IMR-90 (cell line): Measurements from ENCODE around the gene NBPF4. TPM values are rescaled to one million over a fixed set of nuclear protein-coding genes. Genes with fewer than 3 reads are reported as not detected.

Source experiments
- ATAC-seq: fragments of 200-7000 bp; cut with Tn5 transposase; 2 replicates; pipeline ENCODE4 v1.9.1; 2020; ENCODE audit warnings: low read depth, mild to moderate bottlenecking, moderate library complexity
- BruUV-seq: library from RNA; stranded (reverse); fragments of 400-500 nt; replicated peaks from 2 replicates; lab custom pipeline; 2021; lab: Mats Ljungman, UMichigan
- CTCF ChIA-PET: fragments of 300-600 bp; formaldehyde crosslinking; extraction: SDS; loops from one replicate; lab custom pipeline; 2021; ENCODE audit warnings: antibody characterized with exemption; lab: Yijun Ruan, JAX
- POLR2A ChIA-PET: fragments of 300-600 bp; sonication (Branson Sonifier 250); formaldehyde crosslinking; loops from one replicate; lab custom pipeline; 2022; ENCODE audit warnings: antibody characterized with exemption; ENCODE audit not compliant: unreplicated experiment; lab: Charles Lee
- DNase-seq: peaks from one replicate; pipeline ENCODE4 v3.0.0; 2013
- H2AFZ ChIP-seq: replicated peaks from 2 replicates; pipeline ENCODE3; 2013; ENCODE audit warnings: low read length, mild to moderate bottlenecking; ENCODE audit not compliant: poor library complexity
- H2AK5ac ChIP-seq: 2 replicates; pipeline ENCODE4 v1.6.1; 2013; ENCODE audit warnings: low read depth, low read length, inconsistent platforms
- H2AK9ac ChIP-seq: replicated peaks from 2 replicates; pipeline ENCODE3; 2013; ENCODE audit warnings: mild to moderate bottlenecking, low read depth, low read length, moderate library complexity; ENCODE audit not compliant: poor library complexity
- H2BK120ac ChIP-seq: 2 replicates; pipeline ENCODE4 v1.6.1; 2013; ENCODE audit warnings: low read depth, low read length, inconsistent platforms
- H2BK15ac ChIP-seq: 3 replicates; pipeline ENCODE4 v1.6.1; 2013; ENCODE audit warnings: low read depth, low read length, inconsistent platforms
- H2BK20ac ChIP-seq: 2 replicates; pipeline ENCODE4 v1.6.1; 2013; ENCODE audit warnings: low read depth, mild to moderate bottlenecking, inconsistent platforms, low read length, moderate library complexity
- H2BK5ac ChIP-seq: 2 replicates; pipeline ENCODE4 v1.6.1; 2013; ENCODE audit warnings: mild to moderate bottlenecking, low read depth, low read length, inconsistent platforms; ENCODE audit not compliant: poor library complexity, severe bottlenecking
- H3K14ac ChIP-seq: replicated peaks from 2 replicates; pipeline ENCODE4 v1.6.1; 2013; ENCODE audit warnings: low read depth, low read length, inconsistent platforms
- H3K18ac ChIP-seq: 2 replicates; pipeline ENCODE4 v1.6.1; 2013; ENCODE audit warnings: low read depth, low read length, control low read depth
- H3K23ac ChIP-seq: 2 replicates; pipeline ENCODE4 v1.6.1; 2013; ENCODE audit warnings: low read depth, low read length, inconsistent platforms
- H3K27ac ChIP-seq: 2 replicates; pipeline ENCODE4 v1.5.1; 2013; ENCODE audit warnings: mild to moderate bottlenecking, control low read depth, low read length; ENCODE audit not compliant: insufficient read depth
- H3K27me3 ChIP-seq: 2 replicates; pipeline ENCODE4 v1.6.1; 2013; ENCODE audit warnings: low read length; ENCODE audit not compliant: control insufficient read depth, insufficient read depth
- H3K36me3 ChIP-seq: 2 replicates; pipeline ENCODE4 v1.6.1; 2013; ENCODE audit warnings: low read length, mixed read lengths; ENCODE audit not compliant: control insufficient read depth, insufficient read depth
- H3K4ac ChIP-seq: 2 replicates; pipeline ENCODE4 v1.6.1; 2013; ENCODE audit warnings: low read depth, low read length, inconsistent platforms
- H3K4me1 ChIP-seq: 2 replicates; pipeline ENCODE4 v1.6.1; 2013; ENCODE audit warnings: low read length, mixed read lengths; ENCODE audit not compliant: control insufficient read depth, insufficient read depth
- H3K4me2 ChIP-seq: 2 replicates; pipeline ENCODE4 v1.6.1; 2013; ENCODE audit warnings: low read depth, mild to moderate bottlenecking, control low read depth, low read length, moderate library complexity
- H3K4me3 ChIP-seq: 2 replicates; pipeline ENCODE4 v1.5.1; 2013; ENCODE audit warnings: low read depth, mild to moderate bottlenecking, control low read depth, low read length, moderate library complexity; ENCODE audit not compliant: insufficient read depth
- H3K56ac ChIP-seq: 2 replicates; pipeline ENCODE4 v1.6.1; 2013; ENCODE audit warnings: low read length, inconsistent platforms; ENCODE audit not compliant: insufficient read depth; ENCODE audit errors: extremely low read depth
- H3K79me1 ChIP-seq, 2 experiments: 2 replicates each; pipeline ENCODE4 v1.6.1; 2013; ENCODE audit warnings: low read length in 2 of 2, inconsistent platforms in 1 of 2, low read depth in 1 of 2
- H3K9ac ChIP-seq: 2 replicates; pipeline ENCODE4 v1.6.1; 2013; ENCODE audit warnings: low read depth, low read length, control low read depth
- H3K9me1 ChIP-seq: 2 replicates; pipeline ENCODE4 v1.6.1; 2013; ENCODE audit warnings: low read length, inconsistent platforms; ENCODE audit not compliant: insufficient read depth
- H3K9me3 ChIP-seq: 2 replicates; pipeline ENCODE4 v1.6.1; 2013; ENCODE audit warnings: low read length; ENCODE audit not compliant: control insufficient read depth, insufficient read depth
- H4K20me1 ChIP-seq: 2 replicates; pipeline ENCODE4 v1.6.1; 2013; ENCODE audit warnings: low read length, inconsistent platforms; ENCODE audit not compliant: insufficient read depth
- H4K5ac ChIP-seq: 2 replicates; pipeline ENCODE4 v1.6.1; 2013; ENCODE audit warnings: mild to moderate bottlenecking, low read depth, low read length, control low read depth
- H4K8ac ChIP-seq, 2 experiments: 2 replicates each; pipeline ENCODE4 v1.6.1; 2013; ENCODE audit warnings: low read depth in 2 of 2, low read length in 2 of 2, control low read depth in 1 of 2, inconsistent platforms in 1 of 2
- H4K91ac ChIP-seq: 2 replicates; pipeline ENCODE4 v1.6.1; 2013; ENCODE audit warnings: low read depth, low read length, inconsistent platforms; ENCODE audit not compliant: insufficient read depth
- BHLHE40 ChIP-seq: fragments of 150-350 bp; IDR thresholded peaks from 2 replicates; pipeline ENCODE4 v1.6.1; 2016; ENCODE audit warnings: mild to moderate bottlenecking, low read depth, low read length
- FOS ChIP-seq: fragments of 150-350 bp; IDR thresholded peaks from 2 replicates; pipeline ENCODE4 v1.6.1; 2016; ENCODE audit warnings: low read depth, low read length
- WGBS, 2 experiments: methylation state at CpG; one replicate each; pipeline versions ENCODE4 v1.1.5 to v1.1.7; 2013; ENCODE audit warnings: missing lambda C conversion rate in 2 of 2; ENCODE audit not compliant: insufficient read length in 1 of 2; ENCODE audit errors: extremely low coverage in 2 of 2; 5-methylcytosine and 5-hydroxymethylcytosine counted together
- dilution Hi-C: fragments of 300-500 bp; cut with HindIII; formaldehyde crosslinking; loops from one replicate; pipeline ENCODE4 v1.14.3; 2018; ENCODE audit warnings: low sequenced_read_pairs; ENCODE audit not compliant: unreplicated experiment
- in situ Hi-C: fragments of 300-500 bp; cut with MboI; formaldehyde crosslinking; loops from 3 replicates; pipeline ENCODE4 v1.14.3; 2019; ENCODE audit warnings: low sequenced_read_pairs, inconsistent platforms, mixed read lengths
- intact Hi-C: fragments of 100-400 bp; cut with micrococcal nuclease; formaldehyde crosslinking; loops from 2 replicates; pipeline ENCODE4 v1.10.0; 2022
- polyA plus RNA-seq, 3 experiments: library from polyadenylated mRNA; depleted of rRNA; stranded (reverse); fragments of >200 nt; gene quantifications; 2 replicates each; pipeline ENCODE4 v1.2.3, GENCODE V29; 2012; ENCODE audit warnings: low replicate concordance in 1 of 3
- total RNA-seq: library from RNA; depleted of rRNA; stranded (reverse); fragments of >200 nt; gene quantifications from 2 replicates; pipeline ENCODE4 v1.2.3, GENCODE V29; 2012

The NBPF4 gene
- total and polyA plus RNA-seq, 2 of the 4 experiments (the other 2 are of a cell fraction): not detected

DNA sequence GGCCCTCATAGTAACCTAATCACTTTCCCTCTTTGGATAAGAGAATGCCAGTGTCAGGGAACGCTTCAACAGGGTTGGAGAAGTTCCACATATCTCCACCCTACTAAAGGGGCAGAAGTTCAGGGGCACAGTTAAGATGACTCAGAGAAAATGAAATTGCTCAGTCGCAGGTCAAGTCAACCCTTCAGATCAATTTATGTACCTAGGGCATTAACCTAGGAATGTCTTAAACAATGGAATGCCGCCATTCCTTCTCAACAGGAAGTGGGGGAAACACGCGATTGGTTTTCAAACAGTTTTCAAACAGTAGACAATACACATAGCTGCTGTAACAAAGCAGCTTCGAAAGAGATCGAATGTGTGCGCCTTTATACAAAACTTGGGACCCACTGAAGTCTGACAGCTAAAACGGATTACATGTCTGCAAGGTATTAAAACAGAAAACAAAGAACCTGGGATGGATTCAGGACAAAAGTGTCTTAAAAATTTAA lies 44.6 kb downstream of the NBPF4 start:
- Histone ChIP-seq H3K27ac (peak overlapping the region; percentile 99), H3K4me2 (peak overlapping the region; percentile 100), H3K4me3 (peak overlapping the region; percentile 100), H3K4me1 (peaks cover 2% of the 10 kb centered on the region; the same call in 1 of the 2 replicates), H3K56ac (peak overlapping the region; percentile 96), H2BK20ac (no peak overlapping the region), H3K9me3 (no peaks in the 10 kb centered on the region), H2AK5ac (0 out of 2 replicates have a peak overlapping the region, but pooled peaks have one; percentile 7), H4K91ac (peak overlapping the region; percentile 46), H3K9ac (peak overlapping the region; percentile 99), H4K20me1 (peaks cover 18% of the 10 kb centered on the region; the same call in 1 of the 2 replicates), H3K36me3 (peaks cover 5% of the 10 kb centered on the region), H3K14ac (peak overlapping the region; percentile 99), H4K5ac (peak overlapping the region; percentile 95), H3K23ac (peak overlapping the region; percentile 64), H3K9me1 (peaks cover 9% of the 10 kb centered on the region; the same call in 1 of the 2 replicates), H3K4ac (peak overlapping the region; percentile 98; the same call in 1 of the 2 replicates), H2AFZ (peak overlapping the region; percentile 99), H3K18ac (peak overlapping the region; percentile 92), H2AK9ac (peak overlapping the region; percentile 99), H2BK5ac (peak overlapping the region; percentile 95), H4K8ac (peak overlapping the region; percentile 82 to 92; a peak in 2 of 4 replicates), H2BK15ac (no peak overlapping the region), H3K79me1 (peaks cover 0 to 32% of the 10 kb centered on the region in 2 experiments; a peak in 2 of 4 replicates), H2BK120ac (peak overlapping the region; percentile 88; the same call in 1 of the 2 replicates), H3K27me3 (no peaks in the 10 kb centered on the region)
- DNase-seq: peak; percentile 23
- ATAC-seq: no peak
- 0% methylated on average over 3 of the region's 9 CpGs; no CpG with 5 or more reads in 1 of the 2 experiments for WGBS, 2 experiments
- ChIA-PET POLR2A (no interaction called here), CTCF (no interaction called here)
- in situ Hi-C loops: no loop called here
- dilution Hi-C loops: no loop called here
- 0 out of 2 replicates have a peak, but pooled peaks have one; percentile 6 for TF ChIP-seq FOS
- TF ChIP-seq BHLHE40: no peak
- intact Hi-C loops: no loop called here
- no TSS peak for BruUV-seq
